ENCODE measurements around the gene PER1.

Gene PER1

GRCh38 chr17:8188263-8188839 lies 36.1 kb upstream of the PER1 start:
- no peak for DNase-seq (ENCODE audit: low read depth)
- TF ChIP-seq, protein P1, sequence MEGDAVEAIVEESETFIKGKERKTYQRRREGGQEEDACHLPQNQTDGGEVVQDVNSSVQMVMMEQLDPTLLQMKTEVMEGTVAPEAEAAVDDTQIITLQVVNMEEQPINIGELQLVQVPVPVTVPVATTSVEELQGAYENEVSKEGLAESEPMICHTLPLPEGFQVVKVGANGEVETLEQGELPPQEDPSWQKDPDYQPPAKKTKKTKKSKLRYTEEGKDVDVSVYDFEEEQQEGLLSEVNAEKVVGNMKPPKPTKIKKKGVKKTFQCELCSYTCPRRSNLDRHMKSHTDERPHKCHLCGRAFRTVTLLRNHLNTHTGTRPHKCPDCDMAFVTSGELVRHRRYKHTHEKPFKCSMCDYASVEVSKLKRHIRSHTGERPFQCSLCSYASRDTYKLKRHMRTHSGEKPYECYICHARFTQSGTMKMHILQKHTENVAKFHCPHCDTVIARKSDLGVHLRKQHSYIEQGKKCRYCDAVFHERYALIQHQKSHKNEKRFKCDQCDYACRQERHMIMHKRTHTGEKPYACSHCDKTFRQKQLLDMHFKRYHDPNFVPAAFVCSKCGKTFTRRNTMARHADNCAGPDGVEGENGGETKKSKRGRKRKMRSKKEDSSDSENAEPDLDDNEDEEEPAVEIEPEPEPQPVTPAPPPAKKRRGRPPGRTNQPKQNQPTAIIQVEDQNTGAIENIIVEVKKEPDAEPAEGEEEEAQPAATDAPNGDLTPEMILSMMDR (IDR thresholded peaks at IDR 0.05; ENCODE audit: insufficient read depth, low read depth, low read length, missing control alignments) = no peak
- H3K4me3 ChIP-seq (ENCODE audit: low read depth, low read length) = peak overlapping the region; percentile 86

- peak; percentile 98 for DNase-seq (ENCODE audit: low read depth)
- H3K4me3 ChIP-seq (ENCODE audit: low read depth, low read length) = peak overlapping the region; percentile 92
- TF ChIP-seq, protein P1 (IDR thresholded peaks at IDR 0.05; ENCODE audit: insufficient read depth, low read depth, low read length, missing control alignments) = no peak
Observed at GRCh38 chr17:8187517-8188262, 35.5 kb upstream of the PER1 start.

GRCh38 chr17:8186787-8187516 lies 34.7 kb upstream of the PER1 start:
- DNase-seq (ENCODE audit: low read depth) = peak; percentile 97
- TF ChIP-seq, protein P1 (IDR thresholded peaks at IDR 0.05; ENCODE audit: insufficient read depth, low read depth, low read length, missing control alignments) = peak; percentile 26

GRCh38 chr17:8186446-8186786 lies 34.2 kb upstream of the PER1 start:
- TF ChIP-seq, protein P1 (IDR thresholded peaks at IDR 0.05; ENCODE audit: insufficient read depth, low read depth, low read length, missing control alignments) = no peak
- H3K4me3 ChIP-seq (ENCODE audit: low read depth, low read length) = peak overlapping the region; percentile 92
- no peak for DNase-seq (ENCODE audit: low read depth)

More at GRCh38 chr17:8186787-8187516, 34.7 kb upstream of the PER1 start:
- peak overlapping the region; percentile 92 for H3K4me3 ChIP-seq (ENCODE audit: low read depth, low read length)

DNA sequence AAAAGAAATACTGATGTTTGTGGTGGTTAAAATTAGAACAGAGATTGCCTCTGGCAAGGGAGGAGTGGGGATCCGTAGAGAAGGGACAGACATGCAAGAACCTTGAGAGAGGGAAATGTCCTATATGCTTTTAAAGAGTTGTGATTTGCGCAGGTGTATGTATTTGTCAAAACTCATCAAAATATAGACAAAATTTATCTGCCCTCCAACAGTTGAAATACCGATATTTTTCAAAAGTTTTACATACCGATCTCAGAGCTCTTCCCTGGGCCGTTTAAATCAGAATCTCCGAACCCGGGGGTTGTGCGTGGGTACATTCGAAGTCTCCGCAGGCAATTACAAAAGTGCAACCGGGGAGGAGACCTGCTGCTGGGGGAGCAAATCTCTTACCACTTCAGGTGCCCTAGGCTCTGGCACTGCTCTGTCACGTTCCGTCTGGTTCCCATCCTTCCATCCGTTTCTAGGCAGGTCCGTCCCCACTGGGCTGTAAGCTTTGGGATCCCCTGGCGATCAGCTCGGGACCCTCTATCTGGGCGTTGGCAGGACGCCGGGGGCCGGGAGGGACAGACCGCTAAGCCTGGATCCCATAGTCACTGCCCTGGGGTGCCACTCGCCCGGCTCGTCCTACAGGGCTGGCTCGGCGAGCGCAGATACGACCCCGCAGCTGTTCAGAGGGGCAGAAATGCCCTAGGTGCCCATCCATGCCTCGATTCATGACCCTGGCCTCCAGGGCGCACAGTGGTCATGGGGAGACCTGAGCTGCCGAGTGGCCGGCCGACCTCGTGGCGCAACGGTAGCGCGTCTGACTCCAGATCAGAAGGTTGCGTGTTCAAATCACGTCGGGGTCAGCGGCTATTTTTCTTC lies 33.6 kb upstream of the PER1 start:
- DNase-seq (ENCODE audit: low read depth) = peak; percentile 90
- TF ChIP-seq, protein P1 (IDR thresholded peaks at IDR 0.05; ENCODE audit: insufficient read depth, low read depth, low read length, missing control alignments) = no peak
- peak overlapping the region; percentile 92 for H3K4me3 ChIP-seq (ENCODE audit: low read depth, low read length)

DNA sequence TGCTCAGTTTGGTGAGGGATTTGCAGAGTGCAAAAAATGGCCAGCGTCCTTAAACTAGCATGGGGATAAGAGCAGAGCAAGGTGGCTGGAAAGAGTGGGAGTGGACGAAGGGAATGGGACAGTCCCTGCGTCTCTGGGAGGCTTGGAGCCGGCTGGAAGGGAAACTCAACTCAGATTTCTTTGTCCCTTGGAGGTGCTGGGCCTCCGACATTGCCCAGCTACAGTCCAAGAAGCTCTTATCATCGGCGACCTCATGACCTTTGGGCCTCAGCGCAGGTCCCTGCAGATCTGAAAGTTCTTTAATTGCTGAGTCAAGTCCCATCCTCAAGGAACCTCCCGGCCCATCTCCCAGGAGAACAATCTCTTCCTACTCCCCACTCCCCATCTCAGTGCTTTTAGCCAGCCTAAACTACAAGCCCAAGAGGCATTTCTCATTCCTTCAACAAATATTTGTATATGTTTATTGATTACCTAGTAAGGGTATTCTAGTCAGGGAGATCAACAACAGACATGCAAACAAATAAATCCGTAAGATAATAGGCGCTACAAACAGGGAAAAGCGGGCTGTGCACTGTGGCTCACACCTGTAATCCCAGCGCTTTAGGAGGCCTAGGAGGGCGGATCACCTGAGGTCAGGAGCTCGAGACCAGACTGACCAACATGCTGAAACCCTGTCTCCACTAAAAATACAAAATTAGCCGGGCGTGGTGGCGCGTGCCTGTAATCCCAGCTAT lies 25.0 kb upstream of the PER1 start:
- H3K4me3 ChIP-seq (ENCODE audit: low read depth, low read length) = peak overlapping the region; percentile 78
- no peak for DNase-seq (ENCODE audit: low read depth)
- TF ChIP-seq, protein P1 (IDR thresholded peaks at IDR 0.05; ENCODE audit: insufficient read depth, low read depth, low read length, missing control alignments) = no peak
